NOMO-1 (cell line): ENCODE measurements around the gene TIMM22.

ENCODE experiments used
- DNase-seq, 2 experiments: peaks; one replicate each; lab custom pipeline; 2025; ENCODE audit not compliant: unreplicated experiment in 2 of 2; lab: John Stamatoyannopoulos, UW

Gene TIMM22

GRCh38 chr17:1018547-1018946 lies 21.6 kb downstream of the TIMM22 start:
- DNase-seq, result no peak

DNA sequence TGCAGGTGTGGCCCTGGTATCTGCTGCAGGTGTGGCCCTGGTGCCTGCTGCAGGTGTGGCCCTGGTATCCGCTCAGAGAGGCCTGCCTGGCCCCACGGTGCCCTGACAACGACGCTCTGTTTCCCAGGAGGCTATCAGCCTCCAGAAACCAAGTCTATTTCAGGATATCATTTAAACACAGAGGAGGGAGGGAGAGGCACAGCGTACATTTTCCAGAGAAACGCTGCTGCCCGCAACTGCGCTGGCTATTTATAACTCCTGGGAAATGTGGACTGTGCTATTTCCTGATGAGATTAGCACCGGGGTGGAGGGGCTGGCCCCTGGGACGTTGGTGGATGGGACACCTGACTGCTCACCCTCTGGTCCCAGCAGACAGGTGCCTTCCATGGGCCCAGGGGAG lies 22.5 kb downstream of the TIMM22 start:
- DNase-seq, result no peak

- no peak for DNase-seq
Observed at GRCh38 chr17:1021147-1021546, 24.2 kb downstream of the TIMM22 start.

- no peak for DNase-seq
Observed at GRCh38 chr17:1022278-1023024, 25.5 kb downstream of the TIMM22 start.

- DNase-seq, result no peak
Observed at GRCh38 chr17:1024076-1024475, 27.1 kb downstream of the TIMM22 start.

DNA sequence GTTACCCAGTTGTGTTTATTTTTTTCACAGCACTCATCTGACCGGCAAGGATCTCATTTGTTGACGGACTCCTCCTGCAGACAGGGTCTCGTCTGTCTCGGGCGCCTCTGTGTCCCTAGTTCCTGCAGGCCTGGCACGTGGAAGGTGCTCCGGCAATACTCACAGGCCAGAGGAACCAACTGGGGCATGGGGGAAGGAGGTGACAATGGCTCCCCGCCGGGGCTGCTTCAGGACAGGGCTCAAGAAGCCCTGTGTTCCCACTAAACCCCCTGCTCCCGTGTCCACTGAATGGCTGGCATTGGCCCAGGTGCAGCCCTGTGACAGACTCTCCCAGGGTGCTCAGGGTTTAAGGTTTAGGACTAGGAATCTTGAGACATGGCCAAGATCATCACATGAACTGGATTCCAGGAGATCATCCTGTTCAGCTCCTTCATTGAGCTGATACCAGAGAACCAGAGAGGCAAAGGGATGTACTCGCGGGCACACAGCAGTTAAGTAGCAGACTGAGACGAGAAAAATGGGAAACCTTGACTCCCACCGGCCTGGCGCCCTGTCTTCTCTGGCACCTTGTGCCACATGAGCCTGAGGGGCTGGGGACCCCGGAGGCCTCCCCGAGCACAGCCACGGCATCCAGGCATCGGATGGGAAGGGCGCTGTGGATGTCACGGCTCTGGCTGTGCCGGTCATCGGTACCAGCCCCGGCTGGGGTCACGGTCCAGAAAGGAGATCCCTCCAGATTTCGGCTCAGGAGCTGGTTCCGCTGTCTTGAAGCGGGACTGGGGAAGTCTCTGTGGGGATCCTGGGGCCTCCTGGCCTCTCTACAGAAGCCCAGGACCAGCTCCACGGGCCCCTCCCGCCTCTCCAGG lies 29.0 kb downstream of the TIMM22 start:
- DNase-seq, result no peak

- no peak for DNase-seq
Observed at GRCh38 chr17:1026599-1026975, 29.7 kb downstream of the TIMM22 start.

DNA sequence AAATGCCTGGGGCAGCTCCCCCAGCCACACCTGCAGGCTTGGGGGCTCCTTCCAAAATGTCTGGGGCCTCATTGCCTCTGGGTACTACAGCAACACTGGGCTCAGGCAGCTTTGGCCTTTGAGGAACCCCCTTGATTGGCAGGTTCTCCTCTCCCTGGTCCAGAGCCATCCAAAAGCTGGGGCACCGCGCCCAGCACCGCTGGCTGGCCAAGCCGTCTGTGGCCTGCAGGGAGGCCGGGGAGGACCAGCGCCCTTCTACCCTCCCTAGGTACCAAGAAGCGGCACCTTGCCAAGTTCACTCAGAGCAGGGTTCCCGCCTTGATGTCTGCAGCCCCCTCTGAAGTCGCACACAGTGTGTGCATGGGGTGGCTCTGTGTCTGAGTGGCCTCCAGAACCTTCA lies 30.1 kb downstream of the TIMM22 start:
- DNase-seq, result no peak

DNA sequence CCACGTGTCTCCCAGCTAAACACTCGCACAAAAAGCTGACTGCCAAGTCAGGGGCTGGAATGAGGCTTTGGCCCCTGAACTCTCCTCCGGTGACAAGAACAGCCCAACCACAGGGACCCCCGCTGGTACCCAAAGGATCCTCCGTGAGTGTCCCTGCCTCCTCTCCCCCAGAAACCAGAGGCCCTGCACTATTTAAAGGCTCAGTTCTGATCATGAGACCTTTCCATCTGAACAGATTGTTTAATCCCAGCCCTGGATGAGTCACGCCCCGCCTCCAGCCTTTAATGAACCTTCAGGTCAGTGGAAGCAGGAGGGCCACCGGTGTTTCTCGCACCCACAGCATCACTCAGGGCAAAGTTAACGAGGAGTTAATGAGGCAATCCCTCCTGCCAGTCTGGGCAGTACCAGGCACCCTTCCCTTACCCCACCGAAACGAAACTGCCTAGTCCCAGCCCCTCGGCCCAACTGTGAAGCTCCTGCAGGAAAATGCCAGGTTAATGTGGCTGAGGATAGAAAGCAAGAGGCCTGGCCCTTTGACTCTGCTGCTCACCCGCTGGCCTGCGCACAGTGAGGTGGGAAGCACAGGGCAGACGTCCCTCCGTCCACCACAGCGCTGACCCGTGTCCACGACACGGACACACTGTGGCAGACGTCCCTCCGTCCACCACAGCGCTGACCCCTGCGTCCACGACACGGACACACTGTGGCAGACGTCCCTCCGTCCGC lies 32.4 kb downstream of the TIMM22 start:
- DNase-seq, result no peak

DNA sequence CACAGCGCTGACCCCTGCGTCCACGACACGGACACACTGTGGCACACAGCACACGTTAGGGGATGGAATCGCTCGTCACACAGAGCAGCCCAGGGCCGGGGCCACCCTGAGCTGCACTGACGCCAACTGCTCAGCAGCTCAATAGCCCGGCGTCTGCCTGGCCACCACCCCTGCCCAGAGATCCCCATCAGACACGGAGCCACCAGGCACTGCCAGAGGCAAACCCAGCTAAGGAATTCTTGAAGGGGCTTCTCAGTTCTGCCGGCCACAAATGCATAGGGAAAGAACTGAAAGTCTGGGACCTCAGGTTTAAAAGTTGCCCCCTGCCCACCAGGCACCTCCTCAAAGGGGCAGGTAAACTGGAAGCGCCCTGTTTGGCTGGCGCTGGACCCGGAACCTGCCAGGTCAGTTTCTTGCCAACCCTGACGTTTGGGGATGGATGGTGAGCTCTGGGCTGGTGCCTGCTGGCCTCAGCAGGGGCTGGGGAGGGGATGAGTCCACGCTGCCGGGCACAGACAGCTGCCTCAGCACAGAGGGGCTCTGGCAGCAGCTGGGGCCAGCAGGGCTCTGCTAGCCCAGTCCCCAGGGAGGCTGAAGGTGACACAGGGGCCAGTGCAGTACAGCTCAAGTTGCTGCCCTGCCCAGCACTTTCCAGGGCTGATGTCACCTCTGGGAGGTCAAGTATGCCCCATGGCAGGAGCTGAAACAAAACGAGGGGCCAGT lies 33.2 kb downstream of the TIMM22 start:
- DNase-seq, result no peak

- no peak for DNase-seq
Observed at GRCh38 chr17:1030684-1031532, 34.0 kb downstream of the TIMM22 start.

DNA sequence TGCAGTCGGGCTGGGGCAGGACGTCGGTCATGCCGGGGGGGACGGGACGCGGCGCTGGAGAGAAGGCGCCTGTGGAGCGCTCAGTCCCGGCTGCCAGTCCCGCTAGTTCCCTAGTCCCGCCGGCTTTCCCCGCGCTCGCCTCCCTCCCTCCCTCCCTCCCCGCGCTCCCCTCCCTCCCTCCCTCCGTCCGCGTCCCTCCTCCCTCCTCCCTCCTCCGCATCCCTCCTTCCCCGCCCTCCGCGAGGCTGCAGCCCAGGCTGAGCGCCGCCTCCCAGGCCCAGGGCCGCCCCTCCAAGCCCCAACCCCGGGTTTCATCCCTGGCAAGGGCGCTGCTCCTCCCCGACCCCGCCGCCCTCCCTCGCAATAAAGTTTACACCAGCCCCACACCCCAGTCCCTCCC lies 34.8 kb downstream of the TIMM22 start:
- DNase-seq, result no peak

DNA sequence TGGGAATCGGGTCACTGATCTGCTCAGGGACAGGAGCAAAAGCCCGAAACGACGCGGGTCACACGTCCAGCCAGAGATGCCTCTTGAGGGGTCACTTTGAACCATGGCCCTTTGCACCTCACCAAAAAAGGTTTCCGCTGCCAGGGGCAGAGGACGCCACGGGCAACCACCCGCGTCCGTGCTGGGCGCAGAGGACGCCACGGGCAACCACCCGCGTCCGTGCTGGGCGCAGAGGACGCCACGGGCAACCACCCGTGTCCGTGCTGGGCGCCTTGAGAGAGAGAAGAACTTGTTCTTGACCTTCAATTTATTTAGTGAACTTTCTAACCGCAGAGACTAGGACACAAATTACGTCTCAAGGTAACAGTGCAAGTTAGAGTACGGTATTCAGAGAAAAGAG lies 35.5 kb downstream of the TIMM22 start:
- DNase-seq, result no peak

- DNase-seq, result no peak
Observed at GRCh38 chr17:1033503-1033902, 36.6 kb downstream of the TIMM22 start.

DNA sequence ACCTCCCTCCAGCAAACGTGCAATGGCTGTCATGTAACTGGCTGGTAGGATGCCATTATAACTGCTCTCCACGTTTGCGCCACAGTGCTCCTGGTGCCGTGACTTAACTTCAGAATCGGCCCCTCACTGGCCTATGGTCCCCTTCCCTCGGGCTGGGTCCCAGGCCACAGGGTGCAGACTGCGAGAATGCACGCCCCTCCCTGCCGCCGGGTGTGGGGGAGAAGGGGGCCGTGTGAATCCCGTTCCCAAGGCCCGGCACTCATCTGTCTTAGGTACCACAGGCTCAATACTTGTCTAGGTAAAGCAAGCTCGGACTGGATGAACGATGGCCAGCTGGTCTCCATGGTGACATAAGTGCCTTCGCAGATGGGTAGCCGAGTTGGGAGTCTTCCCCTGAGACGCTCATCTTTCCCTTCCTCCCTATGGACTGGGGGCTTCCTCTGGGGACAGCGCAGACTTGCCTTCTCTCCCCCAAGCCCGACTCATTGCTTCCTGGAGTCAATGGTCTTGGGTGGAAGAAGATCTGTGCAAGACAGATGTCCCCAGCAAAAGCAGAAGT lies 37.8 kb downstream of the TIMM22 start:
- DNase-seq, result no peak

DNA sequence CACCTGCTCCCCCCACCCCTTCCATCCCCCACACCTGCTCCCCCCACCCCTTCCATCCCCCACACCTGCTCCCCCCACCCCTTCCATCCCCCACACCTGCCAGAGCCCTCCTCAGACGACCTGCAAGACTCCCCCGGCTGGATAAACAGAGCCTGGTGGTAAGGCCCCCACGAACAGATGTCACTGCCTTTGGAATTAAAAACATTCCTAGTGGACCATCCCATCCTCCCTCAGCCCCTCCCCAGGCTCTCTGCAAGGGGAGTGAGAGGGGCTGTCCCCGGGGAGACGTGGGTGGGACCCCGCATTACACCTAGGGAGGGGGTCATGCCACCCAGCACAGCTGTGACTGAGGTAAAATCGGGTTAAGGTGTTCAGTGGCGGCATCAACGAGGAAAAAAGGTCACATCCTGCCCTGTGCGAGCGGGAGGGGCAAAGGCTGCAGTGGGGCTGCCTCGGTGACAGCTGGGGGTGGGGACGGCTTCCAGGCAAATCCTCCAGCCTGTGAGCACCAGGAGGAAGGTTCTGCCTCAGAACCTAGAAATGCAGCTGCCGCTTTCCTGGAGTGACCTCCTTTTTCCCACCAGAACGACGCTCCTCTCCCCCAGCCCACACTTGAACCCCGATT lies 38.7 kb downstream of the TIMM22 start:
- DNase-seq, result no peak

- no peak for DNase-seq
Observed at GRCh38 chr17:1036171-1036844, 39.4 kb downstream of the TIMM22 start.

- DNase-seq, result no peak
Observed at GRCh38 chr17:1036845-1037237, 39.9 kb downstream of the TIMM22 start.
